A673 (cell line): ENCODE measurements around the gene LRRC25.

Source experiments
- CTCF ChIP-seq: fragments of 300-800, 200-600 bp; sonication (generic); conservative IDR thresholded peaks from 2 replicates; pipeline ENCODE4 v1.5.1; 2017; ENCODE audit warnings: low read depth, mild to moderate bottlenecking, antibody characterized with exemption, low read length, moderate library complexity, mixed read lengths
- EZH2 ChIP-seq: fragments of 200-600 bp; sonication (generic); IDR thresholded peaks from 2 replicates; pipeline ENCODE4 v1.6.1; 2017; ENCODE audit warnings: borderline replicate concordance, low read depth, mild to moderate bottlenecking, mixed read lengths, antibody characterized with exemption, low read length; ENCODE audit not compliant: poor library complexity, severe bottlenecking

GRCh38 chr19:18353378-18354005 lies 43.9 kb downstream of the LRRC25 start:
- TF ChIP-seq CTCF (no peak), EZH2 (no peak)
